GM23338 (cell line): Measurements from ENCODE around the gene GJC2. TPM values are rescaled to one million over a fixed set of nuclear protein-coding genes. Genes with fewer than 3 reads are reported as not detected.

ENCODE experiments used
- ATAC-seq: fragments of 200-7000 bp; cut with Tn5 transposase; 3 replicates; pipeline ENCODE4 v1.9.1; 2020
- DNase-seq: peaks from one replicate; pipeline ENCODE4 v3.0.0-alpha.2; 2015; ENCODE audit warnings: low spot score
- H2AFZ ChIP-seq: fragments of 200-600 bp; sonication (generic); 2 replicates; pipeline ENCODE4 v1.8.0; 2016; ENCODE audit warnings: antibody characterized with exemption, mild to moderate bottlenecking, moderate library complexity
- H3F3A ChIP-seq: fragments of 200-600 bp; sonication (generic); replicated peaks from 2 replicates; pipeline ENCODE4 v1.8.0; 2017; ENCODE audit warnings: antibody characterized with exemption, mixed run types, low read depth
- H3K27ac ChIP-seq: fragments of 200-600 bp; sonication (generic); 2 replicates; pipeline ENCODE4 v1.6.1; 2016; ENCODE audit warnings: low read depth
- H3K27me3 ChIP-seq: fragments of 200-600 bp; sonication (generic); 2 replicates; pipeline ENCODE4 v1.8.0; 2016; ENCODE audit warnings: mild to moderate bottlenecking, mixed run types, moderate library complexity; ENCODE audit not compliant: insufficient read depth
- H3K36me3 ChIP-seq: fragments of 200-600 bp; sonication (generic); 2 replicates; pipeline ENCODE4 v1.8.0; 2016; ENCODE audit warnings: mild to moderate bottlenecking; ENCODE audit not compliant: insufficient read depth
- H3K4me1 ChIP-seq: fragments of 200-600 bp; sonication (generic); 2 replicates; pipeline ENCODE4 v1.8.0; 2016; ENCODE audit warnings: mild to moderate bottlenecking, moderate library complexity; ENCODE audit not compliant: insufficient read depth
- H3K4me2 ChIP-seq: fragments of 200-600 bp; sonication (generic); 2 replicates; pipeline ENCODE4 v1.7.1; 2017; ENCODE audit warnings: mixed run types
- H3K4me3 ChIP-seq: fragments of 200-600 bp; sonication (generic); 2 replicates; pipeline ENCODE4 v1.6.1; 2016; ENCODE audit warnings: mixed run types
- H3K79me2 ChIP-seq: fragments of 200-600 bp; sonication (generic); replicated peaks from 2 replicates; pipeline ENCODE4 v1.8.0; 2017; ENCODE audit warnings: mild to moderate bottlenecking; ENCODE audit not compliant: insufficient read depth
- H3K9me2 ChIP-seq: fragments of 200-600 bp; sonication (generic); 2 replicates; pipeline ENCODE4 v1.8.0; 2017; ENCODE audit not compliant: insufficient read depth
- H4K20me1 ChIP-seq: fragments of 200-600 bp; sonication (generic); replicated peaks from 2 replicates; pipeline ENCODE4 v1.8.0; 2017; ENCODE audit warnings: mild to moderate bottlenecking; ENCODE audit not compliant: insufficient read depth
- H3K27ac Mint-ChIP-seq: 2 replicates; pipeline ENCODE4 v1.8.0; 2020; ENCODE audit warnings: inconsistent platforms, mild to moderate bottlenecking, moderate library complexity, mixed read lengths
- H3K27me3 Mint-ChIP-seq: 3 replicates; pipeline ENCODE4 v1.8.0; 2022; ENCODE audit warnings: low read depth, mild to moderate bottlenecking, moderate library complexity, mixed read lengths, inconsistent platforms; ENCODE audit not compliant: insufficient read depth, poor library complexity
- H3K36me3 Mint-ChIP-seq: 3 replicates; pipeline ENCODE4 v1.8.0; 2021; ENCODE audit warnings: low read depth, mild to moderate bottlenecking, inconsistent platforms, moderate library complexity, mixed read lengths
- H3K4me1 Mint-ChIP-seq: 3 replicates; pipeline ENCODE4 v1.8.0; 2020; ENCODE audit warnings: mild to moderate bottlenecking, inconsistent platforms, mixed read lengths
- H3K4me3 Mint-ChIP-seq: 3 replicates; pipeline ENCODE4 v1.8.0; 2021; ENCODE audit warnings: moderate library complexity, mild to moderate bottlenecking, inconsistent platforms, mixed read lengths
- H3K9me3 Mint-ChIP-seq: 3 replicates; pipeline ENCODE4 v1.8.0; 2020; ENCODE audit warnings: moderate library complexity, mild to moderate bottlenecking, inconsistent platforms, mixed read lengths
- CREB1 ChIP-seq: fragments of 250-450 bp; sonication (Bioruptor Pico); IDR thresholded peaks from 2 replicates; pipeline ENCODE4 v1.5.0; 2020; ENCODE audit warnings: low read depth, mild to moderate bottlenecking, moderate library complexity
- JUNB ChIP-seq: IDR thresholded peaks from one replicate; pipeline ENCODE4 v1.6.1; 2016; ENCODE audit warnings: antibody characterized with exemption; ENCODE audit not compliant: unreplicated experiment
- NANOG ChIP-seq: IDR thresholded peaks from 2 replicates; pipeline ENCODE4 v1.6.1; 2016; ENCODE audit warnings: antibody characterized with exemption, borderline replicate concordance
- POLR2AphosphoS5 ChIP-seq: IDR thresholded peaks from 2 replicates; pipeline ENCODE4 v1.6.1; 2016; ENCODE audit warnings: antibody characterized with exemption, low read depth
- STAT1 ChIP-seq: IDR thresholded peaks from one replicate; pipeline ENCODE4 v1.6.1; 2016; ENCODE audit warnings: antibody characterized with exemption; ENCODE audit not compliant: unreplicated experiment
- polyA plus RNA-seq: library from polyadenylated mRNA; unstranded; fragments of >200 nt; fragmentation: Nextera tagmentation; extraction: Ambion mirVana; gene quantifications from 2 replicates; pipeline ENCODE4 v1.2.1, GENCODE V29; 2016
- total RNA-seq: library from RNA; depleted of rRNA; stranded (reverse); fragments of >200 nt; shearing (Covaris generic); gene quantifications from 2 replicates; pipeline ENCODE4 v1.2.3, GENCODE V29; 2014
- TF ChIP-seq, protein P1 (sequence below): fragments of 250-450 bp; sonication (Bioruptor Pico); IDR thresholded peaks from 2 replicates; pipeline ENCODE4 v1.5.0; 2020; ENCODE audit warnings: mild to moderate bottlenecking, moderate library complexity
- TF ChIP-seq, protein P2 (sequence below), 2 experiments: fragments of 200-600 bp in 1 of 2; sonication (generic) in 1 of 2; conservative IDR thresholded peaks; 2 replicates each; pipeline versions ENCODE4 v1.5.1 to v1.6.1; 2016 to 2017; ENCODE audit warnings: antibody characterized with exemption in 2 of 2, low read depth in 2 of 2, mild to moderate bottlenecking in 2 of 2, moderate library complexity in 1 of 2

GJC2 gene
- total and polyA plus RNA-seq, 2 experiments from 2014 or later: 0.15 to 1.2 TPM

DNA sequence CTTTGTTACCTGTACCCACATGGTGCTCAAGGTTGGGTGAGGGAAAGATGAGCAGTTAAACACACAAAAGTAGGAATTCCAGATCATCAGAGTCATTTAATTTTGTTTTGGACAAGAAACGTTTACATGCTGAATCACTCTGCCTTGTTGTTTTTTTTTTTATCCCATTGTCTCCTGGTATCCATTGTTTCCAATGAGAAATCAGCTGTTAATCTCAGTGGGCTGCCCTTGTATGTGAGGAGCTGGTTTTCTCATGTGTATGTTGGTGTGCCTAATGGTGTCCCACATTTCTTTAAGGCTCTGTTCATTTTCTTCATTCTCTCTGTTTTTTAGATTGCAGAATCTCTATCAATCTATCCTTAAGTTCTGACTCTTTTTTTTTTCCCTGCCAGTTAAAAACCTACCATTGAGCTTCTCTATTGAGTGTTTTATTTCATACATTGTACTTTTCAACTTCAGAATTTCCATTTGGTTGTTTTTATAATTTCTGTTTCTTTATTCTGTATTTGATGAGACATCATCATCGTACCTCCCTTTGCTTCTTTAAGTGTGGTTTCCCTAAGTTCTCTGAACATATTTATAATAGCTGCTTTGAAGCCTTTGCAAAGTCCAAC is 49.4 kb downstream of the GJC2 start:
- ATAC-seq (no peak), DNase-seq (no peak)
- no peaks in the 10 kb centered on the region for H3K79me2 ChIP-seq
- TF ChIP-seq NANOG (no peak), JUNB (no peak)
- TF ChIP-seq, protein P1, sequence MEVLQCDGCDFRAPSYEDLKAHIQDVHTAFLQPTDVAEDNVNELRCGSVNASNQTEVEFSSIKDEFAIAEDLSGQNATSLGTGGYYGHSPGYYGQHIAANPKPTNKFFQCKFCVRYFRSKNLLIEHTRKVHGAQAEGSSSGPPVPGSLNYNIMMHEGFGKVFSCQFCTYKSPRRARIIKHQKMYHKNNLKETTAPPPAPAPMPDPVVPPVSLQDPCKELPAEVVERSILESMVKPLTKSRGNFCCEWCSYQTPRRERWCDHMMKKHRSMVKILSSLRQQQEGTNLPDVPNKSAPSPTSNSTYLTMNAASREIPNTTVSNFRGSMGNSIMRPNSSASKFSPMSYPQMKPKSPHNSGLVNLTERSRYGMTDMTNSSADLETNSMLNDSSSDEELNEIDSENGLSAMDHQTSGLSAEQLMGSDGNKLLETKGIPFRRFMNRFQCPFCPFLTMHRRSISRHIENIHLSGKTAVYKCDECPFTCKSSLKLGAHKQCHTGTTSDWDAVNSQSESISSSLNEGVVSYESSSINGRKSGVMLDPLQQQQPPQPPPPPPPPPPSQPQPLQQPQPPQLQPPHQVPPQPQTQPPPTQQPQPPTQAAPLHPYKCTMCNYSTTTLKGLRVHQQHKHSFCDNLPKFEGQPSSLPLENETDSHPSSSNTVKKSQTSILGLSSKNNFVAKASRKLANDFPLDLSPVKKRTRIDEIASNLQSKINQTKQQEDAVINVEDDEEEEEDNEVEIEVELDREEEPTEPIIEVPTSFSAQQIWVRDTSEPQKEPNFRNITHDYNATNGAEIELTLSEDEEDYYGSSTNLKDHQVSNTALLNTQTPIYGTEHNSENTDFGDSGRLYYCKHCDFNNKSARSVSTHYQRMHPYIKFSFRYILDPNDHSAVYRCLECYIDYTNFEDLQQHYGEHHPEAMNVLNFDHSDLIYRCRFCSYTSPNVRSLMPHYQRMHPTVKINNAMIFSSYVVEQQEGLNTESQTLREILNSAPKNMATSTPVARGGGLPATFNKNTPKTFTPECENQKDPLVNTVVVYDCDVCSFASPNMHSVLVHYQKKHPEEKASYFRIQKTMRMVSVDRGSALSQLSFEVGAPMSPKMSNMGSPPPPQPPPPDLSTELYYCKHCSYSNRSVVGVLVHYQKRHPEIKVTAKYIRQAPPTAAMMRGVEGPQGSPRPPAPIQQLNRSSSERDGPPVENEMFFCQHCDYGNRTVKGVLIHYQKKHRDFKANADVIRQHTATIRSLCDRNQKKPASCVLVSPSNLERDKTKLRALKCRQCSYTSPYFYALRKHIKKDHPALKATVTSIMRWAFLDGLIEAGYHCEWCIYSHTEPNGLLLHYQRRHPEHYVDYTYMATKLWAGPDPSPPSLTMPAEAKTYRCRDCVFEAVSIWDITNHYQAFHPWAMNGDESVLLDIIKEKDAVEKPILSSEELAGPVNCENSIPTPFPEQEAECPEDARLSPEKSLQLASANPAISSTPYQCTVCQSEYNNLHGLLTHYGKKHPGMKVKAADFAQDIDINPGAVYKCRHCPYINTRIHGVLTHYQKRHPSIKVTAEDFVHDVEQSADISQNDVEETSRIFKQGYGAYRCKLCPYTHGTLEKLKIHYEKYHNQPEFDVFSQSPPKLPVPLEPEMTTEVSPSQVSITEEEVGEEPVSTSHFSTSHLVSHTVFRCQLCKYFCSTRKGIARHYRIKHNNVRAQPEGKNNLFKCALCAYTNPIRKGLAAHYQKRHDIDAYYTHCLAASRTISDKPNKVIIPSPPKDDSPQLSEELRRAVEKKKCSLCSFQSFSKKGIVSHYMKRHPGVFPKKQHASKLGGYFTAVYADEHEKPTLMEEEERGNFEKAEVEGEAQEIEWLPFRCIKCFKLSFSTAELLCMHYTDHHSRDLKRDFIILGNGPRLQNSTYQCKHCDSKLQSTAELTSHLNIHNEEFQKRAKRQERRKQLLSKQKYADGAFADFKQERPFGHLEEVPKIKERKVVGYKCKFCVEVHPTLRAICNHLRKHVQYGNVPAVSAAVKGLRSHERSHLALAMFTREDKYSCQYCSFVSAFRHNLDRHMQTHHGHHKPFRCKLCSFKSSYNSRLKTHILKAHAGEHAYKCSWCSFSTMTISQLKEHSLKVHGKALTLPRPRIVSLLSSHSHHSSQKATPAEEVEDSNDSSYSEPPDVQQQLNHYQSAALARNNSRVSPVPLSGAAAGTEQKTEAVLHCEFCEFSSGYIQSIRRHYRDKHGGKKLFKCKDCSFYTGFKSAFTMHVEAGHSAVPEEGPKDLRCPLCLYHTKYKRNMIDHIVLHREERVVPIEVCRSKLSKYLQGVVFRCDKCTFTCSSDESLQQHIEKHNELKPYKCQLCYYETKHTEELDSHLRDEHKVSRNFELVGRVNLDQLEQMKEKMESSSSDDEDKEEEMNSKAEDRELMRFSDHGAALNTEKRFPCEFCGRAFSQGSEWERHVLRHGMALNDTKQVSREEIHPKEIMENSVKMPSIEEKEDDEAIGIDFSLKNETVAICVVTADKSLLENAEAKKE (CRISPR knock-in tag): no peak
- H3K4me3 Mint-ChIP-seq: no peak overlapping the region
- no peak overlapping the region for H3K4me2 ChIP-seq
- peaks cover 31% of the 10 kb centered on the region for H3K9me3 Mint-ChIP-seq
- no peaks in the 10 kb centered on the region for H4K20me1 ChIP-seq
- H3K27me3 ChIP-seq: peaks cover 19% of the 10 kb centered on the region
- no peaks in the 10 kb centered on the region for H3F3A ChIP-seq
- no peak overlapping the region for H3K27ac Mint-ChIP-seq
- no peaks in the 10 kb centered on the region for H3K36me3 ChIP-seq
- no peaks in the 10 kb centered on the region for H3K4me1 ChIP-seq
- no peak overlapping the region for H2AFZ ChIP-seq
- H3K27ac ChIP-seq: no peak overlapping the region
- no peaks in the 10 kb centered on the region for H3K4me1 Mint-ChIP-seq
- no peak overlapping the region for H3K4me3 ChIP-seq
- H3K36me3 Mint-ChIP-seq: peaks cover 18% of the 10 kb centered on the region
- peaks cover 2% of the 10 kb centered on the region for H3K27me3 Mint-ChIP-seq
- no peaks in the 10 kb centered on the region for H3K9me2 ChIP-seq

DNA sequence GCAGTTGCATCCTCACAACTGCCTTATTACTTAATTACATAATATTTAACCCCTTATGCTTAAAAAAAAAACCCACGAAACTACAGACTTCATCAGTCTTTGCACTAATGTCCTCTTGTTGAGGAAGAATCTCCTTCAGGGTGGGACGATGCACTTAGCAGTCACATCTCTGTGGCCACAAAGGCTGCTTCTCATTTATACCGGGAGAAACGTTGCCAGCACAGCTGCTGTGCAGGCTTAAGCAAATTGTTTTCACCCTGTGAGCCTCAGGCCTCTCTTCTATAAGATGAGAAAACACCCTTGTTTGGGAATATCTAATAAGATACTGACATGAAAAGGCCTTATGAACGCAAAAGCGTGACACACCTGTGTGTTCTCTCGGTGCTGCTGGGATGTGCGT is 55.2 kb downstream of the GJC2 start:
- Histone ChIP-seq H3K27me3 (peaks cover 36% of the 10 kb centered on the region), H3K79me2 (no peaks in the 10 kb centered on the region), H3K27ac (no peak overlapping the region), H3K4me3 (no peak overlapping the region), H3K4me1 (no peaks in the 10 kb centered on the region), H3F3A (no peaks in the 10 kb centered on the region), H3K9me2 (no peaks in the 10 kb centered on the region), H3K36me3 (no peaks in the 10 kb centered on the region), H4K20me1 (no peaks in the 10 kb centered on the region), H3K4me2 (no peak overlapping the region), H2AFZ (no peak overlapping the region)
- TF ChIP-seq STAT1: no peak
- TF ChIP-seq POLR2AphosphoS5: no peak
- TF ChIP-seq CREB1 (CRISPR knock-in tag): no peak
- no peak for TF ChIP-seq NANOG
- TF ChIP-seq, protein P2, sequence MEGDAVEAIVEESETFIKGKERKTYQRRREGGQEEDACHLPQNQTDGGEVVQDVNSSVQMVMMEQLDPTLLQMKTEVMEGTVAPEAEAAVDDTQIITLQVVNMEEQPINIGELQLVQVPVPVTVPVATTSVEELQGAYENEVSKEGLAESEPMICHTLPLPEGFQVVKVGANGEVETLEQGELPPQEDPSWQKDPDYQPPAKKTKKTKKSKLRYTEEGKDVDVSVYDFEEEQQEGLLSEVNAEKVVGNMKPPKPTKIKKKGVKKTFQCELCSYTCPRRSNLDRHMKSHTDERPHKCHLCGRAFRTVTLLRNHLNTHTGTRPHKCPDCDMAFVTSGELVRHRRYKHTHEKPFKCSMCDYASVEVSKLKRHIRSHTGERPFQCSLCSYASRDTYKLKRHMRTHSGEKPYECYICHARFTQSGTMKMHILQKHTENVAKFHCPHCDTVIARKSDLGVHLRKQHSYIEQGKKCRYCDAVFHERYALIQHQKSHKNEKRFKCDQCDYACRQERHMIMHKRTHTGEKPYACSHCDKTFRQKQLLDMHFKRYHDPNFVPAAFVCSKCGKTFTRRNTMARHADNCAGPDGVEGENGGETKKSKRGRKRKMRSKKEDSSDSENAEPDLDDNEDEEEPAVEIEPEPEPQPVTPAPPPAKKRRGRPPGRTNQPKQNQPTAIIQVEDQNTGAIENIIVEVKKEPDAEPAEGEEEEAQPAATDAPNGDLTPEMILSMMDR (conservative IDR thresholded peaks at IDR 0.05; ENCODE audit: low read depth in 2 of 2): no peak
- ATAC-seq (no peak), DNase-seq (no peak)
- peaks cover 3% of the 10 kb centered on the region; the same call in 2 of the 3 replicates for H3K4me1 Mint-ChIP-seq
- H3K27ac Mint-ChIP-seq: no peak overlapping the region
- peaks cover 9% of the 10 kb centered on the region for H3K27me3 Mint-ChIP-seq
- peaks cover 8% of the 10 kb centered on the region; the same call in 2 of the 3 replicates for H3K9me3 Mint-ChIP-seq
- H3K4me3 Mint-ChIP-seq: no peak overlapping the region
- no peaks in the 10 kb centered on the region for H3K36me3 Mint-ChIP-seq
